Neural crest cell (in vitro differentiated cells): ENCODE results near the gene UBR2. TPM values are rescaled to one million over a fixed set of nuclear protein-coding genes. Genes with fewer than 3 reads are reported as not detected.
"Not testable (repeated sequence)": the region's sequence is repeated elsewhere in the genome, so short reads cannot be mapped to it uniquely, and the experiment has no call there.

Experiments
- DNase-seq: peaks from one replicate; pipeline ENCODE4 v3.0.0; 2021; ENCODE audit warnings: low read depth, mixed read lengths, low spot score
- H3K27ac Mint-ChIP-seq: one replicate; pipeline ENCODE4 v1.8.0; 2021; ENCODE audit warnings: mild to moderate bottlenecking, mixed read lengths; ENCODE audit not compliant: unreplicated experiment
- H3K27me3 Mint-ChIP-seq: 2 replicates; pipeline ENCODE4 v1.8.0; 2021; ENCODE audit warnings: low read depth, mild to moderate bottlenecking, mixed read lengths
- H3K36me3 Mint-ChIP-seq: 2 replicates; pipeline ENCODE4 v1.8.0; 2021; ENCODE audit warnings: low read depth, mild to moderate bottlenecking, mixed read lengths
- H3K4me1 Mint-ChIP-seq: 2 replicates; pipeline ENCODE4 v1.8.0; 2021; ENCODE audit warnings: mixed read lengths
- H3K4me3 Mint-ChIP-seq: one replicate; pipeline ENCODE4 v1.8.0; 2021; ENCODE audit warnings: mild to moderate bottlenecking, mixed read lengths
- H3K9me3 Mint-ChIP-seq: 2 replicates; pipeline ENCODE4 v1.8.0; 2021; ENCODE audit warnings: mixed read lengths
- total RNA-seq: library from RNA; stranded (reverse); gene quantifications from 2 replicates; pipeline ENCODE4 v1.2.1, GENCODE V29; 2021
- TF ChIP-seq, protein P1 (sequence below): fragments of 200-600 bp; sonication (generic); conservative IDR thresholded peaks from 2 replicates; pipeline ENCODE4 v1.5.0; 2021; ENCODE audit warnings: antibody characterized with exemption, mild to moderate bottlenecking

The UBR2 gene
- total RNA-seq, 1 donor from 2014 or later: 22.3 TPM

DNA sequence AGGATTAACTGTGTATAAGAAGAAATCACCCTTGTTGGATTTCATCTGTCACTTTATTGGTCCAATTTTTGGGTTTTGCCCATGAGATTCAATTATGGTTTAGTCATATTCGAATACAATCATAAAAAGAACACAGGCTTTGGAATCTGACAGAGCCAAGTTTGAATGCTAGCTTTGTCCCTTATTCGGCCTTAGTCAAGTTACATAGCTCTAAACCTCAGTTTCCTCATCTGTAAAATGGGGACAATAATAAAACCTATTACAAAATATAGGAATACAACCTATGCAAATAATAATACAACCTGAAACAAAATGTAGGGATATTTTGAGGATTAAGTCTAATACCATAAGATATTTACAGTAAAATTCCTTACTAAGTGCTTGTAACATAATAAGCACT, 100.9 kb downstream of the UBR2 start:
- no peaks in the 10 kb centered on the region for H3K36me3 Mint-ChIP-seq
- TF ChIP-seq, protein P1, sequence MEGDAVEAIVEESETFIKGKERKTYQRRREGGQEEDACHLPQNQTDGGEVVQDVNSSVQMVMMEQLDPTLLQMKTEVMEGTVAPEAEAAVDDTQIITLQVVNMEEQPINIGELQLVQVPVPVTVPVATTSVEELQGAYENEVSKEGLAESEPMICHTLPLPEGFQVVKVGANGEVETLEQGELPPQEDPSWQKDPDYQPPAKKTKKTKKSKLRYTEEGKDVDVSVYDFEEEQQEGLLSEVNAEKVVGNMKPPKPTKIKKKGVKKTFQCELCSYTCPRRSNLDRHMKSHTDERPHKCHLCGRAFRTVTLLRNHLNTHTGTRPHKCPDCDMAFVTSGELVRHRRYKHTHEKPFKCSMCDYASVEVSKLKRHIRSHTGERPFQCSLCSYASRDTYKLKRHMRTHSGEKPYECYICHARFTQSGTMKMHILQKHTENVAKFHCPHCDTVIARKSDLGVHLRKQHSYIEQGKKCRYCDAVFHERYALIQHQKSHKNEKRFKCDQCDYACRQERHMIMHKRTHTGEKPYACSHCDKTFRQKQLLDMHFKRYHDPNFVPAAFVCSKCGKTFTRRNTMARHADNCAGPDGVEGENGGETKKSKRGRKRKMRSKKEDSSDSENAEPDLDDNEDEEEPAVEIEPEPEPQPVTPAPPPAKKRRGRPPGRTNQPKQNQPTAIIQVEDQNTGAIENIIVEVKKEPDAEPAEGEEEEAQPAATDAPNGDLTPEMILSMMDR: no peak

DNA sequence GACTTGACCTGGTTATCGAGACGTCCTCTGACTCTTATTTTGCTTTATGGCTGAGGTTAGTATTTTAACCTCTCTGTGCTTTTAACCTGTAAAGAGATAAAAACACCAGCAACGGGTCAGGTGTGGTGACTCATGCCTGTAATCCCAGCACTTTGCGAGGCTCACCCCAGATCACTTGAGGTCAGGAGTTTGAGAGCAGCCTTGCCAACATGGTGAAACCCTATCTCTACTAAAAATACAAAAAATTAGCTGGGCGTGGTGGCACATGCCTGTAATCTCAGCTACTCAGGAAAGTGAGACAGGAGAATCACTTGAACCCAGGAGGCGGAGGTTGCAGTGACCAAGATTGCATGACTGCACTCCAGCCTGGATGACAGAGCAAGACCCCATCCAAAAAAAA, 110.5 kb downstream of the UBR2 start:
- not testable (repeated sequence) for H3K27ac Mint-ChIP-seq, H3K36me3 Mint-ChIP-seq, H3K4me3 Mint-ChIP-seq, H3K9me3 Mint-ChIP-seq, H3K4me1 Mint-ChIP-seq, DNase-seq, H3K27me3 Mint-ChIP-seq

More for the DNA sequence above, 100.9 kb downstream of the UBR2 start:
- H3K9me3 Mint-ChIP-seq: no peaks in the 10 kb centered on the region
- H3K27ac Mint-ChIP-seq: no peak overlapping the region
- no peaks in the 10 kb centered on the region for H3K27me3 Mint-ChIP-seq
- no peak overlapping the region for H3K4me3 Mint-ChIP-seq
- H3K4me1 Mint-ChIP-seq: no peaks in the 10 kb centered on the region
- DNase-seq: no peak

DNA sequence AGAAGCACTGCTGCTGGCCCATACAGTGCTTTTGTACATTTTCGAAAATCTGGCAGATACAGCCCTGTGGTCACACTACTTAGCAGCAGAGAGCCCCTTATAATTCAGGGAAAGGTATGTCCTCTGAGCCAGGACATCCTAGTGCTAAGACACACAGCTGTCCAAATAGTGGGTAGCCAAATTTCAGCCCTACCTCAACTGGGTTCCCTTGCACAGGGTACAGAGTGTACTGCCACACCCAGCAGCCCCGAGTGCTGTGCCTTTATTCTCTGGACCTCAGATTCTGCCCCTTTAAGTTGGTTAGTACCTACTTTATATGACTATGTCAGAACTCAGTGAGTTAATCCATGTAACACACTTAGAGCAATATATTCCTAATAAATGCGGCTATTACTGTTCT, 111.0 kb downstream of the UBR2 start:
- H3K27ac Mint-ChIP-seq: no peak overlapping the region
- H3K27me3 Mint-ChIP-seq: no peaks in the 10 kb centered on the region
- H3K4me1 Mint-ChIP-seq: no peaks in the 10 kb centered on the region
- DNase-seq: no peak
- TF ChIP-seq, protein P1: no peak
- peaks cover 4% of the 10 kb centered on the region for H3K36me3 Mint-ChIP-seq
- no peaks in the 10 kb centered on the region for H3K9me3 Mint-ChIP-seq
- H3K4me3 Mint-ChIP-seq: no peak overlapping the region

GRCh38 chr6:42679358-42679757, 115.5 kb downstream of the UBR2 start:
- Mint-ChIP-seq H3K36me3 (peaks cover 13% of the 10 kb centered on the region), H3K27ac (no peak overlapping the region), H3K4me3 (no peak overlapping the region), H3K9me3 (no peaks in the 10 kb centered on the region), H3K27me3 (no peaks in the 10 kb centered on the region), H3K4me1 (no peaks in the 10 kb centered on the region)
- DNase-seq: no peak
- TF ChIP-seq, protein P1: no peak

GRCh38 chr6:42688281-42688680, 124.5 kb downstream of the UBR2 start:
- no peak overlapping the region for H3K27ac Mint-ChIP-seq

GRCh38 chr6:42689371-42689770, 125.5 kb downstream of the UBR2 start:
- no peaks in the 10 kb centered on the region for H3K27me3 Mint-ChIP-seq
- no peak overlapping the region for H3K27ac Mint-ChIP-seq
- H3K4me1 Mint-ChIP-seq: no peaks in the 10 kb centered on the region
- H3K36me3 Mint-ChIP-seq: peaks cover 29% of the 10 kb centered on the region
- H3K4me3 Mint-ChIP-seq: no peak overlapping the region
- H3K9me3 Mint-ChIP-seq: no peaks in the 10 kb centered on the region
- TF ChIP-seq, protein P1: no peak
- no peak for DNase-seq

More at GRCh38 chr6:42688281-42688680, 124.5 kb downstream of the UBR2 start:
- Mint-ChIP-seq H3K27me3 (no peaks in the 10 kb centered on the region), H3K4me3 (no peak overlapping the region), H3K4me1 (no peaks in the 10 kb centered on the region), H3K36me3 (peaks cover 33% of the 10 kb centered on the region), H3K9me3 (no peaks in the 10 kb centered on the region)
- no peak for DNase-seq
- TF ChIP-seq, protein P1: no peak
